HCT116 (cell line): ENCODE measurements around the gene HOXD11. TPM values are rescaled to one million over a fixed set of nuclear protein-coding genes. Genes with fewer than 3 reads are reported as not detected.

Experiments used
- ATAC-seq: fragments of 200-7000 bp; cut with Tn5 transposase; 2 replicates; pipeline ENCODE4 v1.9.1; 2020; ENCODE audit warnings: mild to moderate bottlenecking, moderate library complexity
- BruUV-seq: library from RNA; stranded (reverse); fragments of 400-500 nt; replicated peaks from 2 replicates; lab custom pipeline; 2021; lab: Mats Ljungman, UMichigan
- CTCF ChIA-PET: fragments of 300-600 bp; sonication (Branson Sonifier 250); formaldehyde crosslinking; loops from one replicate; lab custom pipeline; 2021; ENCODE audit warnings: antibody characterized with exemption; lab: Charles Lee
- POLR2A ChIA-PET: fragments of 300-600, 350-600 bp; sonication (Branson Sonifier 250); formaldehyde crosslinking; loops from one replicate; lab custom pipeline; 2021; ENCODE audit warnings: antibody characterized with exemption; lab: Charles Lee
- RAD21 ChIA-PET, 2 experiments: fragments of 300-600 bp; sonication (Branson Sonifier 250); formaldehyde crosslinking; loops; one replicate each; lab custom pipeline; 2023; ENCODE audit warnings: low total read pairs in 2 of 2; ENCODE audit not compliant: uncharacterized antibody in 2 of 2, unreplicated experiment in 2 of 2, low non-redundant PET in 1 of 2; lab: Charles Lee
- DNase-seq: peaks from one replicate; pipeline ENCODE4 v3.0.0-alpha.2; 2010; ENCODE audit warnings: low read depth, low spot score
- H2AFZ ChIP-seq: fragments of 200-600 bp; shearing (Covaris generic), sonication (generic); 2 replicates; pipeline ENCODE4 v1.6.1; 2017; ENCODE audit warnings: low read depth, mixed run types, mixed read lengths, antibody characterized with exemption, low read length; ENCODE audit not compliant: poor library complexity, severe bottlenecking
- H3K27ac ChIP-seq: 2 replicates; pipeline ENCODE4 v1.5.1; 2012; ENCODE audit warnings: low read depth, low read length
- H3K27me3 ChIP-seq: fragments of 200-600 bp; sonication (generic); 2 replicates; pipeline ENCODE4 v1.6.1; 2016; ENCODE audit warnings: mixed run types, low read length, mixed read lengths; ENCODE audit not compliant: insufficient read depth
- H3K36me3 ChIP-seq, 2 experiments: fragments of 200-500 bp in 1 of 2; fragments of 200-600 bp in 1 of 2; sonication (Bioruptor generic) in 1 of 2; sonication (generic) in 1 of 2; 2 replicates each; pipeline versions ENCODE4 v1.5.1 to v1.6.1; 2014 to 2016; ENCODE audit warnings: low read length in 2 of 2, inconsistent platforms in 1 of 2, mixed read lengths in 1 of 2, mixed run types in 1 of 2; ENCODE audit not compliant: insufficient read depth in 2 of 2, control insufficient read depth in 1 of 2
- H3K4me1 ChIP-seq, 2 experiments: fragments of 200-600 bp in 1 of 2; sonication (generic) in 1 of 2; 2 replicates each; pipeline versions ENCODE4 v1.5.1 to v1.6.1; 2012 to 2017; ENCODE audit warnings: low read length in 2 of 2, inconsistent platforms in 1 of 2, mild to moderate bottlenecking in 1 of 2, mixed read lengths in 1 of 2, mixed run types in 1 of 2, moderate library complexity in 1 of 2; ENCODE audit not compliant: insufficient read depth in 2 of 2, control insufficient read depth in 1 of 2
- H3K4me2 ChIP-seq: fragments of 200-600 bp; sonication (generic); 2 replicates; pipeline ENCODE4 v1.6.1; 2017; ENCODE audit warnings: mixed run types, low read length, mixed read lengths
- H3K4me3 ChIP-seq, 2 experiments: fragments of 200-600 bp in 1 of 2; sonication (generic) in 1 of 2; replicated peaks in 1 of 2; 2 replicates each; pipeline ENCODE4 v1.5.1; 2011 to 2016; ENCODE audit warnings: low read length in 2 of 2, control low read depth in 1 of 2, low read depth in 1 of 2, mild to moderate bottlenecking in 1 of 2, mixed read lengths in 1 of 2, mixed run types in 1 of 2
- H3K79me2 ChIP-seq: fragments of 200-600 bp; sonication (generic); 2 replicates; pipeline ENCODE4 v1.6.1; 2017; ENCODE audit warnings: mild to moderate bottlenecking, mixed run types, low read length, moderate library complexity, mixed read lengths; ENCODE audit not compliant: insufficient read depth
- H3K9ac ChIP-seq: fragments of 200-600 bp; sonication (generic); 2 replicates; pipeline ENCODE4 v1.6.1; 2016; ENCODE audit warnings: low read length, mixed read lengths
- H3K9me2 ChIP-seq: fragments of 200-600 bp; sonication (generic), shearing (Covaris generic); 2 replicates; pipeline ENCODE4 v1.6.1; 2017; ENCODE audit warnings: mixed run types, mild to moderate bottlenecking, moderate library complexity; ENCODE audit not compliant: insufficient read depth
- H3K9me3 ChIP-seq, 2 experiments: fragments of 200-500 bp in 1 of 2; fragments of 200-600 bp in 1 of 2; sonication (Bioruptor generic) in 1 of 2; sonication (generic) in 1 of 2; 2 replicates each; pipeline ENCODE4 v1.6.1; 2014 to 2017; ENCODE audit warnings: low read length in 2 of 2, mixed read lengths in 2 of 2, inconsistent platforms in 1 of 2, low read depth in 1 of 2, mild to moderate bottlenecking in 1 of 2, mixed run types in 1 of 2, moderate library complexity in 1 of 2; ENCODE audit not compliant: control insufficient read depth in 1 of 2, insufficient read depth in 1 of 2
- H4K20me1 ChIP-seq: fragments of 200-600 bp; sonication (generic), shearing (Covaris generic); 2 replicates; pipeline ENCODE4 v1.6.1; 2017; ENCODE audit warnings: mixed run types, mild to moderate bottlenecking, moderate library complexity; ENCODE audit not compliant: insufficient read depth
- ATF3 ChIP-seq: IDR thresholded peaks from 2 replicates; pipeline ENCODE4 v1.6.1; 2012
- CTCF ChIP-seq, 3 experiments: fragments of 200-600 bp in 1 of 3; sonication (generic) in 1 of 3; IDR thresholded peaks in 2 of 3; conservative IDR thresholded peaks in 1 of 3; 2 replicates each; pipeline ENCODE4 v1.5.1; 2012 to 2017; ENCODE audit warnings: low read depth in 2 of 3, low read length in 2 of 3, antibody characterized with exemption in 1 of 3, borderline replicate concordance in 1 of 3, control low read depth in 1 of 3, mild to moderate bottlenecking in 1 of 3, mixed read lengths in 1 of 3, mixed run types in 1 of 3, moderate library complexity in 1 of 3; ENCODE audit not compliant: insufficient read depth in 1 of 3
- EGR1 ChIP-seq: IDR thresholded peaks from 2 replicates; pipeline ENCODE4 v1.6.1; 2012; ENCODE audit warnings: low read depth
- ELF1 ChIP-seq: IDR thresholded peaks from 2 replicates; pipeline ENCODE4 v1.6.1; 2012; ENCODE audit warnings: low read depth, borderline replicate concordance
- EZH2 ChIP-seq: fragments of 200-600 bp; sonication (generic); IDR thresholded peaks from 2 replicates; pipeline ENCODE4 v1.6.1; 2017; ENCODE audit warnings: antibody characterized with exemption, mixed run types
- EZH2phosphoT487 ChIP-seq: fragments of 200-600 bp; IDR thresholded peaks from 2 replicates; pipeline ENCODE4 v1.6.1; 2018; ENCODE audit warnings: antibody characterized with exemption, borderline replicate concordance
- POLR2A ChIP-seq: IDR thresholded peaks from 2 replicates; pipeline ENCODE4 v1.7.0; 2011; ENCODE audit warnings: borderline replicate concordance; ENCODE audit not compliant: insufficient read depth, insufficient read length; ENCODE audit errors: extremely low read depth
- POLR2AphosphoS5 ChIP-seq: IDR thresholded peaks from 2 replicates; pipeline ENCODE4 v1.6.1; 2011; ENCODE audit warnings: mild to moderate bottlenecking, low read depth, low read length, moderate library complexity
- RAD21 ChIP-seq: IDR thresholded peaks from 2 replicates; pipeline ENCODE4 v1.6.1; 2012; ENCODE audit warnings: low read depth, mild to moderate bottlenecking
- SRF ChIP-seq: IDR thresholded peaks from 2 replicates; pipeline ENCODE4 v1.6.1; 2012; ENCODE audit warnings: low read depth
- YY1 ChIP-seq: IDR thresholded peaks from 2 replicates; pipeline ENCODE4 v1.6.1; 2011; ENCODE audit warnings: low read length, low read depth, moderate library complexity, mild to moderate bottlenecking; ENCODE audit not compliant: insufficient replicate concordance; ENCODE audit errors: extremely low read depth
- ZNF274 ChIP-seq: fragments of 200-500 bp; sonication (Bioruptor generic); IDR thresholded peaks from 2 replicates; pipeline ENCODE4 v1.6.1; 2014; ENCODE audit warnings: mild to moderate bottlenecking, low read depth, low read length, inconsistent platforms
- intact Hi-C: fragments of 100-400 bp; cut with micrococcal nuclease; formaldehyde crosslinking; loops from 2 replicates; pipeline ENCODE4 v1.10.0; 2022
- total RNA-seq: library from RNA; stranded (reverse); gene quantifications from one replicate; pipeline ENCODE4 v1.2.1, GENCODE V29; 2021; ENCODE audit not compliant: unreplicated experiment

The HOXD11 gene
- total RNA-seq, 1 experiment from 2014 or later = not detected

GRCh38 chr2:176115883-176116813, 9.1 kb downstream of the HOXD11 start, which contains the start of gene HOXD10:
TSS of gene HOXD10 (plus strand) at chr2:176116778. CDS start at chr2:176116834, 56 bp downstream.
- H2AFZ ChIP-seq = no peak within 1 kb of the TSS
- ChIA-PET POLR2A (no interaction called here), RAD21 (no interaction called here), CTCF (no interaction called here)
- H3K36me3 ChIP-seq = no peaks in the 10 kb centered on the region
- H3K79me2 ChIP-seq = no peaks in the 10 kb centered on the region
- BruUV-seq = no TSS peak
- intact Hi-C loops = no loop called here
- no peak within 1 kb of the TSS for H3K4me3 ChIP-seq
- no peak within 1 kb of the TSS for H3K27ac ChIP-seq
- no peak within 1 kb of the TSS for H3K9ac ChIP-seq
- H3K9me3 ChIP-seq = no peaks in the 10 kb centered on the region
- H3K4me2 ChIP-seq = no peak within 1 kb of the TSS
- no peaks in the 10 kb centered on the region for H4K20me1 ChIP-seq
- no peaks in the 10 kb centered on the region for H3K27me3 ChIP-seq
- peaks cover 0 to 11% of the 10 kb centered on the region in 2 experiments; a peak in 1 of 4 replicates for H3K4me1 ChIP-seq
- H3K9me2 ChIP-seq = no peaks in the 10 kb centered on the region
- no peak for ATAC-seq
- no peak for TF ChIP-seq ATF3
- no peak for TF ChIP-seq SRF
- TF ChIP-seq EZH2phosphoT487 = no peak
- no peak for DNase-seq

GRCh38 chr2:176117162-176117822, 10.2 kb downstream of the HOXD11 start:
- Histone ChIP-seq H3K4me2 (no peak overlapping the region), H3K36me3 (no peaks in the 10 kb centered on the region), H3K9me2 (no peaks in the 10 kb centered on the region), H3K27me3 (no peaks in the 10 kb centered on the region), H3K27ac (no peak overlapping the region), H3K4me1 (peaks cover 0 to 5% of the 10 kb centered on the region in 2 experiments; a peak in 1 of 4 replicates), H3K9me3 (no peaks in the 10 kb centered on the region), H3K79me2 (no peaks in the 10 kb centered on the region), H3K9ac (no peak overlapping the region), H2AFZ (no peak overlapping the region), H3K4me3 (no peak overlapping the region), H4K20me1 (no peaks in the 10 kb centered on the region)
- ChIA-PET RAD21 (no interaction called here), POLR2A (no interaction called here), CTCF (no interaction called here)
- no TSS peak for BruUV-seq
- intact Hi-C loops = no loop called here
- no peak for DNase-seq
- no peak for ATAC-seq
- TF ChIP-seq ATF3 = no peak
- TF ChIP-seq RAD21 = no peak
- TF ChIP-seq ZNF274 = no peak
- TF ChIP-seq POLR2A = no peak
- no peak for TF ChIP-seq POLR2AphosphoS5
- TF ChIP-seq YY1 = no peak
- TF ChIP-seq EGR1 = no peak
- no peak for TF ChIP-seq EZH2
- no peak for TF ChIP-seq CTCF (IDR thresholded peaks at IDR 0.05 in 2 of 3, conservative IDR thresholded peaks at IDR 0.05 in 1 of 3; ENCODE audit: borderline replicate concordance in 1 of 3, insufficient read depth in 1 of 3, low read depth in 2 of 3, low read length in 2 of 3)
- TF ChIP-seq EZH2phosphoT487 = no peak
- no peak for TF ChIP-seq ELF1
- TF ChIP-seq SRF = no peak
